HG03135 (cell line): ENCODE measurements around the gene USP25.
A peak's percentile ranks its signal among the peaks of the same experiment; 100 is the strongest.
"Not testable (repeated sequence)": the region's sequence is repeated elsewhere in the genome, so short reads cannot be mapped to it uniquely, and the experiment has no call there.

Source experiments
- ATAC-seq: cut with Tn5 transposase; IDR thresholded peaks from one replicate; pipeline ENCODE4 v1.9.1; 2021; ENCODE audit warnings: mild to moderate bottlenecking, moderate library complexity; ENCODE audit not compliant: unreplicated experiment

The USP25 gene

GRCh38 chr21:15732290-15732995 lies 2.7 kb downstream of the USP25 start:
- peak; percentile 54 for ATAC-seq

- ATAC-seq = no peak
Measured at GRCh38 chr21:15732996-15733329, 3.2 kb downstream of the USP25 start.

- ATAC-seq = no peak
Measured at GRCh38 chr21:15735409-15735808, 5.6 kb downstream of the USP25 start.

DNA sequence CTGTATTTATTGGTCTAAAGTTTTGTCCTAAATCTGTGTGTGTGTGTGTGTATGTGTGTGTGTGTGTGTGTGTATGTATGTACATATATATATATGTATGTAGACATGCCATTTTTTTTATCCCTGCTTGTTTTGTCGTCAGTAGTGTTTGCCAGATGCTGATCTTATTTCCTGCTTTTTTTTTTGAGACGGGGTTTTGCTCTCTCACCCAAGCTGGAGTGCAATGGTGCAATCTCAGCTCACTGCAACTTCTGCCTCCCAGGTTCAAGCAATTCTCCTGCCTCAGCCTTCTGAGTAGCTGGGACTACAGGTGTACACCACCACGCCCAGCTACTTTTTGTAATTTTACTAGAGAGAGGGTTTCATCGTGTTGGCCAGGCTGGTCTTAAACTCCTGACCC lies 6.1 kb downstream of the USP25 start:
- ATAC-seq = not testable (repeated sequence)

GRCh38 chr21:15738779-15739178 lies 9.0 kb downstream of the USP25 start:
- ATAC-seq = not testable (repeated sequence)

- ATAC-seq = no peak
Measured at GRCh38 chr21:15740383-15740782, 10.6 kb downstream of the USP25 start.

- ATAC-seq = no peak
Measured at GRCh38 chr21:15741510-15741909, 11.7 kb downstream of the USP25 start.

DNA sequence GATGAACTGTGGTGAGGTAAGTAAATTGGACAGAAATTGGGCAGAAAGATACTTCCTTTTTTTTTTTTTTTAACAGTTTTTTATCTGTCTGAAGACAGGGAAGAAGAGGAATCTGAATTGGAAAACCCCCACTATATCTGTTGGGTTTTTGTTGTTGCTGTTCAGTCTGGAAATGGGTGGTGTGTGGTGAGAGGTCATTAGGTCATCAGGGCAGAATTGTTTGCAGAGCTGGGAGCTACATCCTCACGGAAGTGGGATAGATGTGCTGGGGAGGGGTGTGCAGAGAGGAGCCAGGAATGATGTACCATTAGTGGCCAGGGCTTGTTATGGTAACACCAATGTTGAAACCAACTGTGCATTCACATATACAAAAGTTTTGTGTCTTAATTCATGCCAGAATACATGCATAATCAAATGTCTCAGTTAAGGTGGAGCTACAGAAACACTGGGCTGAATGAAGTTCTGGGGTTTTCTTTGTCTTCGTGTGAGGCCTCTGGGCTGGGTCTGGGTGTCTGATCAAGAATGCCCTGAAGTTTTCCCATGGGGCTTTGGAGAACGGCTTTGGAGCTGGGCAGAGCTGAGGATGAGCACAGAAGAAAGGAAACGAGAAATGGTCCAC lies 12.4 kb downstream of the USP25 start:
- no peak for ATAC-seq

DNA sequence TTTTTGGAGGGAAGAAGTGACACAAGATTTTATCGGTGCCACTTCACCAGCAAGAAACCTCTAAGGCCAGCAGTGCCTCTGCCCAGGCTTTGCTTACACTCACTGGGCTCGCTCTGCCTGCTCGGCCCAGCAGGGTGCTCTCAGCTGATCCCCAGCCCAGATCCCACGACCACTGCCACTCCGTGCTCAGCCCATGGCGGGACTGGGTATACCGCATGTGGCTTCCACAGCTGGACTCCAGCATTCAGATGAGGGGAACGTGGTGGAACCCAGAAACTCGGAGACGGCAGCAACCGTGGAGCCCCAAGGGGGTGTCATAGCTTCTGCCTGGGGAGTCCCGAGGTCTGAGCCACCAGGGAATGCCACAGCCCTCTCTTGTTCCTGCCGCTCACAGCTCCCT lies 12.9 kb downstream of the USP25 start:
- no peak for ATAC-seq

DNA sequence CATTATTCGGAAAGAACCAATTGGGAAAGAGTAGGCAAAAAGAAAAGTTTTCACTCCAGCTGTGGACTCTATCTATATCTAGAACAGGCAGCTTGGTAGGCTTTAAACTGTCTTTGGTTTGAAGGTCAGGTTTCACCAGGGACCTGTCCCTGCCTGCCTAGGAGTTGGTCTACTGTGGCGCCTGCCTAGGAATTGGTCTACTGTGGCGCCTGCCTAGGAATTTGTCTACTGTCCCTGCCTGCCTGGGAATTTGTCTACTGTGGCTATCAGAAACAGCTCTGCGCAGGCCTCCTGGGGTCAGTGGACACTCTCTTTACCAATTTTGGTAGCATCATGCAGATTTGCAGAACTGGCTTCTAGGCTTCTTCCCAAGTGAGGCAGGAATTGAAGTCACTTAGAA lies 13.8 kb downstream of the USP25 start:
- no peak for ATAC-seq

DNA sequence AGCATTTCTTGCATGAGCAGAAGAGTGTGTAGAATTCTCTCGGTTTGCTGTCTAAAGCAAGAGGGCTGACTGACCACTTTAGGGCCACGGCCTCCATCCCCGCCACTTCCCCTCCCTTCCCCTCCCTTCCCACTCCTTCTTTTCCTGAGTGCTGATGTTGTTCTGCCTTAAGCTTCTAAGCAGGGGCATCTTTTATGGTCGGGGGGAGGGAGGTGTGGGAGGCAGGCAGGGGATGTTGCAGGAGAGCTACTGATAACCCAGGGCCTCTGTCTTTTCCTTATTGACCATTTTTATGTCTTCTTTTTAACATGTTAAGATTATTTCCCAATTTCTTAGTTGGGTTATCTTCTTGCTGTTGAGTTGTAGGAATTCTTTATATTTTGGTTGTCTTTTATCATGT lies 15.1 kb downstream of the USP25 start:
- no peak for ATAC-seq

DNA sequence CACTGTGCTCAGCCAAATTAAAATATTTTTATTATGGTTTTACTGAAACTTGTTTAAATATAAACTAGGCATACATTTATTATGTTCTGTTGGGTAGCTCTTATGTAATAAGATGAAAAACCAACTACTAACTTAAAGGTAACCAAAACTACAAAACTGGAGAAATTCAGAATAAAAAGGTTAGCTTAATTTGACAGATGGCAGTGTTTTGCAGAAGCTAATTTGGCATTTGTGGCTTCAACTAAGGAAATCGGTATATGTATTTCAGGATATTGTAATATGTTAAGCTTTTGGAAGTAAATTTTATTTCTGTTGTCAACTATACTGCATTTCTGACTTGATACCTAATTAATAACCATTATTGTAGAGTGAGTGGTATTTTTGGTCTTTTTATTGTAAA lies 18.8 kb downstream of the USP25 start:
- ATAC-seq = no peak

DNA sequence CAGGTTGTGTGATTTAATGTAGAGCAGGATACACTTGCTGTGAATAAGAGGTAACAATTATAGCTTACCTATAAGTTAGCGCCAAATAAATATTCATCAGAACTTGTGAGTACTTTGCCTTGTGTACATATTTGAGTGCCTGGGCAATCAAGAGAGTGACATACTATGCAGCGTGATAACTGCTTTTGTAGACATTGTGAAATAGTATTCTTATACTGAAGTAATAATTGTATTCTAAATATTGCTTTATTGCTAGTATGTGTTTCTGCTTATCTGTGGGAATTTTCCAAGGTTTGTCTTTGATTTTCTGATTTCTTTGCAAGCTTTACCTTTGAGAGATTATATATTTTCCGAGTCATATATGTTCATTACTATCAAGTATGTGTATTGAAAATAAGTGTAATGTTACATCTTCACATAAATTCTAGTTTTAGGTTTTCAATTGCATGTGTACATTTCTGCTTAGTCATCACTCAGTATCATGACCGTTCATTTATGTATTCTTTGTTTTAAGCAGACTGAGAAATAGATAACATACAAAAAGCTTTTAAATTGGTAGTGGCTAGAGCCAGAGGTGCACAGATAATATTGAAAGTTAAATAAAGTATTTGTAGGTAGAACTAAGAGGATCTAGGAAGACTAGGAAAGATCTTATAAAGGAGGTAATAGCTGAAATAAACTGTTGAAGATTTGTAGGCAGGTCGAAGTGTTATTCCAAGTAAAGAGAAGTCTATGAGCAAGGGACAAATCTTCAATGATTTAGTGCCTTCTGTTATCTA lies 19.5 kb downstream of the USP25 start:
- ATAC-seq = no peak

DNA sequence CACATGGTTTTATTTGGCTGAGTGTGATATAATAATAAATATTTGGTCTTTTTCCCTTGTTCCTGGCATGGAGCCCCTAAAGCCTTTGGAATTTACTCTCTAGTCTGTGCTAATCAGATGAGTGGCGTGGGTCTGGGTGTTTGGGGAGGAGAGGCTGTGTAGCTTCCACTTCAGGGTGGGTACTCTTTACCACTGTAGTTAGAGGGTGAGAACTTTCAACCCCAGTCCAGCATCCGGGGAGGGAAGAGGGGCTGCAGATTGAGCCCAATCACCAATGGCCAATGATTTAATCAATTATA lies 20.0 kb downstream of the USP25 start:
- no peak for ATAC-seq

GRCh38 chr21:15751037-15751436 lies 21.3 kb downstream of the USP25 start:
- ATAC-seq = no peak

- ATAC-seq = no peak
Measured at GRCh38 chr21:15751546-15751945, 21.8 kb downstream of the USP25 start.

DNA sequence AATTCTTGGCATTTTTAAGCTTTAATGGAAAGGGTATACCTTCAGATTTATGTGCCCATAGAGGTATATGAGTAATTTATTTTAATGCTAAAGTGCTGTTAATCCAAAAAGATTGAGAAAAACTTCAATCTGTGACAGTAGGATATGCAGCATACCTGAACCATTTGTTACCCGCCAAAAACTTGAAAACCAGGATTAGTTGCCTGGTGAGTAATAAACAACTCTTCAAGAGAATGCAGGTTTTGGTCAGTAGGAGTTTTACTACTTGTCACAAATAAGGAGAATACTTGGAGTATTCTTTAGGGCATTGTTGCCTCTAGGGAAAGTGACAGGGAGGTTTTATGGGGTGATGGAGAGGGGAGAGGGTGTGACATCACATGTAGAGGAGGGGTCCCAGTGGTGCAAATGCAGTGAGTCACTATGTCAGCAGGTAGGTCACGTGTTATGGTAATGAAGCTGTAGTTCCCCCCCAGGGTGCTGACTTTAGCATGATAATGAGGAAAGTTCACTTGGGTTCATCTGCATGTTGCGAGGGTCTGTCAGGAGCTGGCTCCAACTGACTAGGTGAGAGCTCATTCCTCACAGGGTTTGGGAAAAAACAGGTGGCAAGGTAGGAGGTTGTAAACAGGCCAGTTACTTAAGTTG lies 23.1 kb downstream of the USP25 start:
- no peak for ATAC-seq

DNA sequence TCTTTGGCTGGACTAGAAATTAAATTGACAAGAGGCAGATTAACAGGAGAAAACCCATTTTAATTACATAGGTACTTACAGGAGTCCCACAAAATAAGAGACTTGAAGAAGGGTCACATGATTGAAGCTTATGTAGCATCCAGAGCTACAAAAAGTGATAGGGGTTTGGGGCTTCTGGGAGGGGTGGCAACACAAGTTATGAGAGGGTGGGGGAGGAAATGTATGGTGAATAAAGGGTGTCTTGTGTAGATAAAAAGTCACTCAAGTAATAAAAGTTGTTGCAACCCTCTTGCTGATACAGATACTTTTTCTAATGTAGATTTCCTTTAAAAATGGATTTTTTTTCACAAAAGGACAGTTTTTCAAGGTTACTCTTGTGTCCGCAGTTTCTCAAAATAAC lies 24.0 kb downstream of the USP25 start:
- no peak for ATAC-seq

DNA sequence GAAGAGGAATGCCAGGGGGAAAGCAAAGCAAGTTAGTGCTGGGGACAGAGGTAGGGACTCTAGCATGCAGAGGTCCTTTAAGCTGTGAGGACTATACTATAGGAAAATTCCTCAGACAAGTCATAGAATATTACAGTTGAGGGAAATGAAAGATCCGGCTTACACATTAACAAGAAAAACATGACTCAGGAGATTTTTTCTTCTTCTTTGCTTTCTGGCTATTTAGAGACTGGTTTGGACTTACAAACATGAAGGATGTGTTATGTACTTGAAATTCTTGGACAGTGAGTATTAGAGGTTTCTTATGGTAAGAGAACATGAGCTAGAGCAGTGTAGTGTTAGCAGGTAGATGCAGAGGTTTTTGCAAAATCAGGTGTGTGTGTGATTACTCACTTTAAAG lies 24.9 kb downstream of the USP25 start:
- no peak for ATAC-seq

DNA sequence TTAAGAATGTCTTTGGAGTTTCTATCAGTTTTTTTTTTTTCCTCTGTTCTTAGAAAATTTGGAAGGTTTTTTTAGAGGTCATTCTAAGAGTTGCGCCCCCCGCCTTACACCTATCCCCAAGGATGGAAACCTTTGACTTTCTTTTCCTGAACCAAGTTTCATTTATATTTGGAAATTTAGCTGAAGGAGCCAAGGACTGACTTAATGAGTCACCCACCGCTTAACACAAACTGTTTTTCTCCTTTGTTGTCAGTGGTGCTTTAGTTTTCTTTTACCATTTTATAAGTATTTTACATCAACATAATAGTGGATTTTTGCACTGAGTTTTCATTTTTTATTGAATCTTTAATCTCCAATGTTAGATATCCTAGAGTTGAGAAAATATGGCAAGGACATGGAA lies 25.3 kb downstream of the USP25 start:
- no peak for ATAC-seq

DNA sequence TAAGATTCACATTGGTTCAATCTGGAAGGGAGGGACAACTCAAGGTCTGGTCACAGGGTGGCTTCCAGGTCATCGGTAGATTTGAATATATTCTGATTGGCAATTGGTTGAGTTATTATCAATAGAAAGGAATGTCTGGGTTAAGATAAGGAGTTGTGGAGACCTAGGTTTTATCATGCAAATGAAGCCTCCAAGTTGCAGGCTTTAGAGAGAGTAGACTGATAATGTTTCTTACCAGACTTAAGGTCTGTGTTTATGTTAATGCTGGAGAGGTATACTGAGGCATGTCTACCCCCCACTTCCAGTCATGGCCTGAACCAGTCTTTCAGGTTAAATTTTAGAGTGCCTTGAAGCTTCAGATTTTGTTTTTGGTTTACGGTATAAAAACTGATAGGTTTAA lies 29.7 kb downstream of the USP25 start:
- ATAC-seq = no peak

- no peak for ATAC-seq
Measured at GRCh38 chr21:15761507-15762100, 31.8 kb downstream of the USP25 start.
